Measurements from ENCODE around the gene CCDC33.

The CCDC33 gene

GRCh38 chr15:74291101-74292071 lies 55.3 kb downstream of the CCDC33 start:
- DNase-seq: peak; percentile 58

DNA sequence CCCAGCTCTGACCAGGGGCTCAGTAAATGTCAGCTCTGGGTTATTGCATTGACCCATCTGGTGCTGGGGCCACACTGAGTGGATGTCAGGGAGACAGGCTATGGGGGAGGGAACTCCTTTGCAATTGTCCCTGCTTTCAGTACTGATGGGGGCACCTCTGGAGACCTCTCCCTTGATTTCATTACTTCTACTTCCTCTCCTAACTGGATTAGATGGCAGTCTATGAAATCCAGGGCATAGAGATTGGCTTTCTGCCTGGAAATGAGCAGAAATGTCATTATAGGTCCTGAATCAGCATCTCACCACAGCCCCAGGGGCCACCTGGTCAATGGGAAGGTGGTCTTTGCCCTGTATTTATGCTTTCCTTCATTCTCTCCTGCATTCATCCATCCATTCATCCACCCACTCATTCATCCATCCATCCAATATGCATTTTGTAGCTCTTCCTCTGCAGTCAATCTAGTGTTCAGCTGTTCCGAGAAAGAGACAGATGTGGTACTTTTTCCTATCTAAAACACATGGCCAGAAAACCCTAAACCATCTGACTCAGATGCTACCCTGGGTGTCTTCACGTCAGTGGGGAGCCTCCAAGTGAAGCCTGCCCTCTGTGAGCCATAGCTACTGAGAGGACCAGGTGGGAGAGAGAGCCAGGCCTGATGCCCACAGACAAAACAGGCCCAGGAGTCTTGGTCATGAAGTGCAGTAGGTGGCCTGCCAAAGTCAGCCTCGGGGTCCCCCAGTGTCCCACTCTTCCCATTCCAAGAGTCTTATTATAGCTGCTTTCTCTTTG lies 57.1 kb downstream of the CCDC33 start:
- no peak for DNase-seq

GRCh38 chr15:74294010-74294409 lies 57.9 kb downstream of the CCDC33 start:
- peak; percentile 81 for DNase-seq

DNA sequence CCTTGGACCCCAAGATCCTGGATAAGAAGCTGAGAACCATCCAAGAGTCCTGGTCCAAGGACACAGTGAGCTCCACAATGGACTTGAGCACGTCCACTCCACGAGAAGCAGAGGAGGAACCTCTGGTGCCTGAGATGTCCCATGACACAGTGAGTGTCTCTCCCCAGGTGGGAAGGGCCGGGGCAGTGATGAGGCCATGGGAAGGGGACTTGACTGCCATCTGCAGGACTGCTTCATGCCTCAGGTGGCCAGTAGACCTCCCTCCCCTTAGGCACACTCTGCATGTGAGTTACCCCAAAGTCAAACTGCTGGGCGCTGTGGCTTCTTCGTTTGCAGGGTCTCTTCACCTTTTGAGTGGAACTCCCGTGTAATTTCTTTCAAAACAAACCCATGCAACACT lies 59.7 kb downstream of the CCDC33 start:
- DNase-seq: no peak

- no peak for DNase-seq
Measured at GRCh38 chr15:74297887-74298286, 61.8 kb downstream of the CCDC33 start.

DNA sequence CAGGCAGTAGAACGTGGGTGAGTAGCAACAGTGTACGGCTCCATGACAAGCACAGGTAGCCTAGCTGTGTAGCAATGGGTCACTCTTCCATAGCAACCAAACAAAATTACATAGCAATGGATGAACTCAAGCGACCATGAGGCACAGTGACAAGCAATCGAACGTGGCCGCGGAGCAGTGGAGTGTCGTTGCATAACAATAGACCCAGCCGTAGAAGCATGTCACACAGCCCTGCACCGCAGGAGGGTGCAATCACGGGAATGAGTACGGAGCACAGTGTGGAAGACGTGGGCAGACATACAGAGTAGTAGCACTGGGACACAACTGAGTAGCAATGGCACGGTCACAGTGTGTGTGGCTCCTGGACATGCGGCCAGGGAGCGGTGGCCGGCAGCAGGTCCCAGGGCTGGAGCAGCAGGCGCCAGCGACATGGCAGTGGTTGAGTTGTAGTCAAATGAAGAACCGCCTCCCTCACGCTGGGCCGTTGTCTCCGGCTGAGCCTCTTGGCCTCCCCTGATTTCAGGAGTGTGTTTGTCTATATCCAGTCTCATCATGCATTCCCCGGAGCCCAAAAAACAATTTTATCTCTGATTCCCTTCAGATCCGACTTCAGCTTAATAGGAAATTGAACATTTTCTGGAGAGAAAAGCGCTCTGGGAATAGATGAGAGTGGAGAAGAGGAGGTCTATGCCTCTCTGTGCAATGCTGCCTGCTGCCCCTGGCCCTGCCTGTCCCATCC lies 64.1 kb downstream of the CCDC33 start:
- DNase-seq: no peak

- DNase-seq: no peak
Measured at GRCh38 chr15:74301583-74302361, 65.6 kb downstream of the CCDC33 start.

- DNase-seq: peak; percentile 36
Measured at GRCh38 chr15:74302821-74303359, 66.8 kb downstream of the CCDC33 start.

GRCh38 chr15:74303741-74304309 lies 67.7 kb downstream of the CCDC33 start:
- no peak for DNase-seq

- DNase-seq: no peak
Measured at GRCh38 chr15:74304431-74304830, 68.3 kb downstream of the CCDC33 start.

DNA sequence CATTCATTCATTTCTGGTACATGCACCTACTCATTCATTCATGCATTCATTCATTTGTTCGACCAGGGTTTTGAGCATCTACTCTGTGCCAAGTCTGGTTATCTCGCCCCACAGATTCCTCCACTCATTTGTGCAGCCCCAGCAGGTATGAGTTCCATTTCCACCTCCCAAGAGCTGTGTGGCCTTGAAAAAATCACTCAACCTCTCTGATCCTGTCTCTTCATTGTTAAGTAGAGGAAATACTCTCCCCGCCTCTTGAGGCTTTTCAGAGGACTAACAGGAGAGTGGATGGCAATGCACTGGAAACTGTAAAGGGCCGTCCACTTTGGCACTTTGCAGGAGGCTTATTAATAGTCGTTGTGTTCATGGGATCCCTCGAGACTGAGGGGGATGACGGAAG lies 69.6 kb downstream of the CCDC33 start:
- DNase-seq: no peak

DNA sequence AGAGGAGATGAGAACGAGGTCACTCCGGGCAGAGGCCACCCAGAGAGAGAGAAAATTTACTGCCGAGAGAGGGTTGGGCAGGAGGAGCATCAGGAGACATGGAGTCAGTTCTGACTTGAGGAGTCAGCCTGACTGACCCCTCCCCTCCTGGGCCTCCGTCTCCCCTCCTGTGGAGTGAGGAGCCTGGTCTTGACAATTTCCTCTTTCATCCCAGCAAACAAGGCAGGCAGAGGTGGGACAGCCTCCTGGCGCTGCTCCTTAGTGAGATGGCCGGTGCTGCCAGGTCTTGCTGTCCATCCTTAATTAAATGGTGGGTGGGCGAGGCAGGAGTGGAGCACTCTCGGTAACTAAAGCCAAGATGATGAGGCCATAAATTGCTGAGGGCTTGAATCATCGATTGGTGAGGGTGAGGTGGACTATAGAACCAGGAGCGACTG lies 70.7 kb downstream of the CCDC33 start:
- DNase-seq: no peak

DNA sequence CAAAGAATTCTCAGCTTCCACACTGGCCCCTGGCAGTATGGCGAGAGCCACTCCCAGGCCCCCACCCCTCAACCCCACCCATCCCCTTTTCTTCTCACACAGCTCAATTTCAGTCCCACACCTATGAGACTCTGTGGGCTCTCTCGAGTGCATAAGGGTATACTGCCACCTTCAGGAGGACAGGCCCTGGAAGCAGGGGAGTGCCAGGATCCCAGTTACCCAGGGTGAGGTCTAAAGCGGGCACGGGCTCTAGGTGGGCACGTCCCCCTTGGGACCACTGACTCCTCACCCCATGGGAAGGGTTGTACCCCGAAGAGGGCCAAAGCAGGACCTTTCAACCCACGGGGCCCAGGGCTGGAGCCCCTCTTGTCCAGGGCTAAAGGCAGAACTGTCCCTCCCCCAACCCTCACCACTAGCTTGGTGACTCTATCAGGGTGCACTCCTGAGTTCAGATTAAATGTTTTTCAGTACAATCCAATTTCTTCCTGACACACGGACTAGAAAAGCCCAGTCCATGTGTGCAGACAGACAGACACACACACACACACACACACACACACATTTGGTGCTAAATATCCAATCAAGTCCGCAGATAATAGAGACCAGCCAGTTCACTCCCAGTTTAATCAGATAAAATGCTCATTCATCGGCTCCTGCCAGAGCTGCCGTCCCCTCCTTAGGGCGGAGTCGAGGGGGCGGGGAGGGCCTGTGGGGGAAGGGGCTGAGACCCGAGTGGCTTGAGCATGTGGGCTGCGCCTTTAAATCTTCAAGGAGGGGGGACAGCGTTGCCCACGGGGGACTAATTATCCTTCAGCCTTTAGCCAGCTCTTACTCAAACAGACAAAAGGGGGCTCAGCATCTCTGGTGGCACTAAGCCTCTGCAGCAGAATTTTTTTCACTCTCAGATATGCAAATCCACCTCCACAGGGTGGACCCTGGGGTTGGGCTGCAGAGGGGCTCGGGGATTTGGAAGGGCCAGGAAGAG lies 72.0 kb downstream of the CCDC33 start:
- DNase-seq: peak; percentile 61

DNA sequence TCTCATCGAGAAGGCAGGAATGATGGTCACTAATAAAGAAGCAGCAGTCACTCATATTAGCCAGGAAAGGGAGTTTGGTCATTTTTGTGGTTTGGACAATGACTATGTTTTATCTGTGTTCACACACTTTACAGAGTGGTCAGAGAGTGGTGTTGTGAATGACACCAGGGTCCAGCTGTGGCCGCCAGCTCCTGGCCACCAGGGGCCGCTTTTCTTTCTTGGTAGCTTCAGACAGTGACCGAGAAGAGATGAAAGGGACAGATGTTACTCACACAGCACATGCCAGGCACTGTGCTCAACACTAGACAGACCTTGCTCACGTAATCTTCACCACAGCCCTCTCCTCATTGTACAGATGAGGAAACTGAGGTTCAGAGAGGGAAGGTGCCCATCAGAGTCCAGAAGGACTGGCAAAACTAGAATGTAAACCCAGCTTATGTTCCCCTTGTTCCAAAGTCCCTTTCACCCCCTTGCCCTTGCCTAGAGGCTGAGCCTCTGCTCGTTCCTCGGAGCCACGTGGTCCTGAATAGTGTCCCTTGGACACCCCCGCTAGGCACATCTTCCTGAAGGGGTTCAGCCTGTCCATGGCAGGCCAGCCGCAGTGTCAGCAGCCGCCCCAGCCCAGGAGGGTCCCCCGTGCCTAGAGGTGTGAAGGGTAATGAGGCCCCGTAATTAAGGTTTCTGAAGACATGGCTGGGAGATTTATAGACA lies 75.8 kb downstream of the CCDC33 start:
- no peak for DNase-seq

- DNase-seq: peak; percentile 94
Measured at GRCh38 chr15:74312445-74313007, 76.4 kb downstream of the CCDC33 start.

DNA sequence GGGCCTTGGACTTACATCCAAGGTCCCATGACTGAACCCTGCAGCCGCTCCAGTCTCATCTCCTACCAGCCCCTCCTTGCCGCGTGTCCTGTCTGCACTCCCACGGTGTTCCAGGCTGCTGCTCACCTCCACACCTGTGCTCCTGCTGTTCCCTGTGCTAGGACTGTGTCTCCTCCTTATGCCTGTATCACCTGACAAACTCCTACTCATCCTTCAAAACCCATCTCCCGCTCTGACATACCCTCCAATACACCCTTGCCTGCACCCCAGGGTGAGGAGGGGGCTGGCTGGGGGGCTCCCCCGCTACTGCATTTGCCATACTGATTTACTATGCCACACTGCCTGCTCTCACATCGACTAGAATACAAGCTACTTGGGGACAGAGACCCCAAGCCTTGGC lies 77.8 kb downstream of the CCDC33 start:
- no peak for DNase-seq

DNA sequence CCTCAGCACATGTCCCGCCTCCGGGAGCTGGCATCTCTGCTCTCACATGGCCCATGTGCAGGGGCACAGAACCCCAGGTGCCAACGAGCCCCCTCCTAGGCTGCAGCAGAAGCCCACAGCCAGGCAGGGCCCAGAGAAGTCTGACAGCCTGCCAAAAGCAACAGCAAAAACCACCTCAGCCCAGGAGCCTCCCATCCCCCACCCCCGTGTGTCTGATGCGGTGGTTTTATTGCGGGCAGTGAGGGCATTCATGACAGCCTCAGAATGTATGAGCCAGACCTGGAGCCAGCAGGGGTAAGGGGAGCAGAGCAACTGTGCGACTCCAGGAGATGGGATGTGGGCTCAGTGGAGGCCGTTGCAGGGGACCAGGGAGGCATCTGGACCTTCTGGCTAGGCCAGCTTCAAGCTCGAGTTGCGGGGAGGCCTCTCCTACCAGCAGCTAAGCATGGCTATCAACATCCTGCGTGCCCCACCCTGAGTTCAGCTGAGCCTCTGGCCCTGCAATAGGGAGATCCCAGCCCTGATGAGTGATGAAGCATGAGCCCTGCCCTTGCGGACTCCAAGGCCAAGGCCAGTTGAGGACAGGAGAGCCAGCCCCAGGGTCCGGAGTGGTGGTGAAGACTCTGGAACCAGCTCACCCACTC lies 78.8 kb downstream of the CCDC33 start:
- no peak for DNase-seq

GRCh38 chr15:74315626-74316025 lies 79.5 kb downstream of the CCDC33 start:
- no peak for DNase-seq

DNA sequence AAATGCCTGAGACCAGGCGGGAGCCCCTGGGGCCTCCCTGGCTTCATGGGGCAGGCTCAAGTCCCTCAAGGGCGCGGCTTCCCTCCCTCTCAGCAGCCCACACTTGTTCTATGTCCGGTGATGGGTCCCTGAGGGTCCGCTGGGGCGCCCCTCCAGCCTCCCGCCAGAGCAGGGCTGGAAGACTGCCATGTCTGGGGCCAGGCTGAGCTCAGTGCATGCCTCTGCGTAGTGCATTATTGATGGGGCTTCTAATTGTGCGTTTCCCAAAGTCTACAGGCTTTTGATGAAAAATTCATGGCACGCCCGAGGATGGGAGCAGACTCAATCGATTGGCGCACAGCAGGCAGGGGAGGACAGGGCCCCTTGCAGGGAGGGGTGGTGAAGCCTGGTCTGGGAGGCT lies 80.0 kb downstream of the CCDC33 start:
- DNase-seq: no peak
